ENCODE results near the gene PERM1. TPM values are rescaled to one million over a fixed set of nuclear protein-coding genes. Genes with fewer than 3 reads are reported as not detected.

PERM1 gene
- total and polyA plus RNA-seq, 4 donors: under 0.01 to 0.06 TPM; not detected in 2

- H3K9me3 ChIP-seq (ENCODE audit: control insufficient read depth in 4 of 4, low read length in 3 of 4): no peaks in the 10 kb centered on the region
- no peak overlapping the region for H3K4me3 ChIP-seq (ENCODE audit: low read depth in 1 of 3, low read length in 3 of 3)
- H3K27ac ChIP-seq (ENCODE audit: low read depth in 1 of 2, low read length in 2 of 2): no peak overlapping the region
- H3K9ac ChIP-seq (ENCODE audit: low read depth in 1 of 2, low read length in 2 of 2): no peak overlapping the region
- TF ChIP-seq RAD21 (IDR thresholded peaks at IDR 0.05) (no peak), TAF1 (conservative IDR thresholded peaks at IDR 0.05) (no peak), HNF4A (conservative IDR thresholded peaks at IDR 0.05) (no peak), HNF4G (IDR thresholded peaks at IDR 0.05) (no peak), CTCF (IDR thresholded peaks at IDR 0.05; ENCODE audit: low read depth, low read length, missing input control) (no peak), ZBTB33 (IDR thresholded peaks at IDR 0.05) (no peak), GABPA (IDR thresholded peaks at IDR 0.05 in 1 of 2, conservative IDR thresholded peaks at IDR 0.05 in 1 of 2) (no peak), NR2F2 (IDR thresholded peaks at IDR 0.05) (no peak), REST (IDR thresholded peaks at IDR 0.05) (no peak), FOXA2 (IDR thresholded peaks at IDR 0.05) (no peak), YY1 (IDR thresholded peaks at IDR 0.05) (no peak), RXRA (IDR thresholded peaks at IDR 0.05) (no peak), EGR1 (IDR thresholded peaks at IDR 0.05; ENCODE audit: low read depth in 2 of 2) (no peak), JUND (IDR thresholded peaks at IDR 0.05) (no peak), MAX (IDR thresholded peaks at IDR 0.05) (no peak), FOXA1 (IDR thresholded peaks at IDR 0.05) (no peak), ATF3 (IDR thresholded peaks at IDR 0.05) (no peak)
- WGBS: 82% methylated on average over 31 of the region's 31 CpGs
- H3K36me3 ChIP-seq (ENCODE audit: control insufficient read depth in 4 of 4, insufficient read depth in 3 of 4, low read depth in 1 of 4, low read length in 3 of 4): no peaks in the 10 kb centered on the region
- no peak for DNase-seq (ENCODE audit: low spot score)
- peaks cover 0 to 7% (median 4%) of the 10 kb centered on the region in 4 donors for H3K4me1 ChIP-seq (ENCODE audit: control insufficient read depth in 4 of 4, insufficient read depth in 4 of 4, low read length in 3 of 4)
- H3K27me3 ChIP-seq (ENCODE audit: control insufficient read depth in 4 of 4, insufficient read depth in 4 of 4, low read length in 3 of 4): no peaks in the 10 kb centered on the region
Measured at GRCh38 chr1:1024771-1025699, 43.1 kb upstream of the PERM1 start.

All from liver (tissue), 9 donors.